Neural cell (in vitro differentiated cells): ENCODE measurements around the gene RUNX1.

Experiments used
- EP300 ChIP-seq: fragments of 450-650 bp; conservative IDR thresholded peaks from 2 replicates; pipeline ENCODE4 v1.6.1; 2014; ENCODE audit warnings: antibody characterized with exemption, mild to moderate bottlenecking, moderate library complexity; ENCODE audit not compliant: poor library complexity, severe bottlenecking
- EZH2 ChIP-seq: fragments of 200-600, 300-800 bp; shearing (Covaris generic), sonication (generic); IDR thresholded peaks from 2 replicates; pipeline ENCODE4 v1.6.1; 2014; ENCODE audit warnings: antibody characterized with exemption, low read length, borderline replicate concordance, mild to moderate bottlenecking; ENCODE audit not compliant: insufficient read depth, poor library complexity, severe bottlenecking
- POLR2AphosphoS5 ChIP-seq: IDR thresholded peaks from 2 replicates; pipeline ENCODE4 v1.6.1; 2012
- TAF1 ChIP-seq: IDR thresholded peaks from 2 replicates; pipeline ENCODE4 v1.6.1; 2012; ENCODE audit warnings: low read depth
- TF ChIP-seq, protein P1 (sequence below): fragments of 450-650 bp; IDR thresholded peaks from 2 replicates; pipeline ENCODE4 v1.5.1; 2014; ENCODE audit warnings: antibody characterized with exemption, mild to moderate bottlenecking, moderate library complexity; ENCODE audit not compliant: poor library complexity, severe bottlenecking
- TF ChIP-seq, protein P2 (sequence below): IDR thresholded peaks from 2 replicates; pipeline ENCODE4 v1.6.1; 2012; ENCODE audit warnings: borderline replicate concordance

DNA sequence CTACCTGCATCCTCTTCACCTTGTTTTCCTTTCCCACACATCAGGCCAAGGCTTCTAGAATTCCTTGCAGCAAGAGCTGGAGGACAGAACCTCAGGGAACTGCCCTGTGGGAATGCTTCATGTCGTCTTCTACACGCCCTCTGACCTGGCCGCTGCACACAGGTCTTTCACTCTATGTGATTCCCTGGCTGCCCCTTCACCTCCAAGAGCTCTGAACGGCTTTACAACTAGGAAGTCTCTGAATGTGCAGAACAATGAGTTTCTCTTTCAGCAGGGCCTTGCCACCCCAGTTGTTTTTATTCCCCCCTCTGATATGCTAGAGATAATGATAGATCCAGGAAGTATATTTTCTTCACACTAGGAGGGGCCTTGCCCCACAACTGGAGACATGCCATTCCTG lies 237.7 kb downstream of the RUNX1 start:
- TF ChIP-seq EZH2 = no peak
- no peak for TF ChIP-seq TAF1
- no peak for TF ChIP-seq POLR2AphosphoS5
- TF ChIP-seq, protein P1, sequence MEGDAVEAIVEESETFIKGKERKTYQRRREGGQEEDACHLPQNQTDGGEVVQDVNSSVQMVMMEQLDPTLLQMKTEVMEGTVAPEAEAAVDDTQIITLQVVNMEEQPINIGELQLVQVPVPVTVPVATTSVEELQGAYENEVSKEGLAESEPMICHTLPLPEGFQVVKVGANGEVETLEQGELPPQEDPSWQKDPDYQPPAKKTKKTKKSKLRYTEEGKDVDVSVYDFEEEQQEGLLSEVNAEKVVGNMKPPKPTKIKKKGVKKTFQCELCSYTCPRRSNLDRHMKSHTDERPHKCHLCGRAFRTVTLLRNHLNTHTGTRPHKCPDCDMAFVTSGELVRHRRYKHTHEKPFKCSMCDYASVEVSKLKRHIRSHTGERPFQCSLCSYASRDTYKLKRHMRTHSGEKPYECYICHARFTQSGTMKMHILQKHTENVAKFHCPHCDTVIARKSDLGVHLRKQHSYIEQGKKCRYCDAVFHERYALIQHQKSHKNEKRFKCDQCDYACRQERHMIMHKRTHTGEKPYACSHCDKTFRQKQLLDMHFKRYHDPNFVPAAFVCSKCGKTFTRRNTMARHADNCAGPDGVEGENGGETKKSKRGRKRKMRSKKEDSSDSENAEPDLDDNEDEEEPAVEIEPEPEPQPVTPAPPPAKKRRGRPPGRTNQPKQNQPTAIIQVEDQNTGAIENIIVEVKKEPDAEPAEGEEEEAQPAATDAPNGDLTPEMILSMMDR = no peak
- TF ChIP-seq, protein P2, sequence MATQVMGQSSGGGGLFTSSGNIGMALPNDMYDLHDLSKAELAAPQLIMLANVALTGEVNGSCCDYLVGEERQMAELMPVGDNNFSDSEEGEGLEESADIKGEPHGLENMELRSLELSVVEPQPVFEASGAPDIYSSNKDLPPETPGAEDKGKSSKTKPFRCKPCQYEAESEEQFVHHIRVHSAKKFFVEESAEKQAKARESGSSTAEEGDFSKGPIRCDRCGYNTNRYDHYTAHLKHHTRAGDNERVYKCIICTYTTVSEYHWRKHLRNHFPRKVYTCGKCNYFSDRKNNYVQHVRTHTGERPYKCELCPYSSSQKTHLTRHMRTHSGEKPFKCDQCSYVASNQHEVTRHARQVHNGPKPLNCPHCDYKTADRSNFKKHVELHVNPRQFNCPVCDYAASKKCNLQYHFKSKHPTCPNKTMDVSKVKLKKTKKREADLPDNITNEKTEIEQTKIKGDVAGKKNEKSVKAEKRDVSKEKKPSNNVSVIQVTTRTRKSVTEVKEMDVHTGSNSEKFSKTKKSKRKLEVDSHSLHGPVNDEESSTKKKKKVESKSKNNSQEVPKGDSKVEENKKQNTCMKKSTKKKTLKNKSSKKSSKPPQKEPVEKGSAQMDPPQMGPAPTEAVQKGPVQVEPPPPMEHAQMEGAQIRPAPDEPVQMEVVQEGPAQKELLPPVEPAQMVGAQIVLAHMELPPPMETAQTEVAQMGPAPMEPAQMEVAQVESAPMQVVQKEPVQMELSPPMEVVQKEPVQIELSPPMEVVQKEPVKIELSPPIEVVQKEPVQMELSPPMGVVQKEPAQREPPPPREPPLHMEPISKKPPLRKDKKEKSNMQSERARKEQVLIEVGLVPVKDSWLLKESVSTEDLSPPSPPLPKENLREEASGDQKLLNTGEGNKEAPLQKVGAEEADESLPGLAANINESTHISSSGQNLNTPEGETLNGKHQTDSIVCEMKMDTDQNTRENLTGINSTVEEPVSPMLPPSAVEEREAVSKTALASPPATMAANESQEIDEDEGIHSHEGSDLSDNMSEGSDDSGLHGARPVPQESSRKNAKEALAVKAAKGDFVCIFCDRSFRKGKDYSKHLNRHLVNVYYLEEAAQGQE = no peak
- no peak for TF ChIP-seq EP300
